ENCODE results near the gene GRIN3A. TPM values are rescaled to one million over a fixed set of nuclear protein-coding genes. Genes with fewer than 3 reads are reported as not detected.

GRIN3A gene
- total RNA-seq, 1 donor from 2014 or later: 0.35 TPM

DNA sequence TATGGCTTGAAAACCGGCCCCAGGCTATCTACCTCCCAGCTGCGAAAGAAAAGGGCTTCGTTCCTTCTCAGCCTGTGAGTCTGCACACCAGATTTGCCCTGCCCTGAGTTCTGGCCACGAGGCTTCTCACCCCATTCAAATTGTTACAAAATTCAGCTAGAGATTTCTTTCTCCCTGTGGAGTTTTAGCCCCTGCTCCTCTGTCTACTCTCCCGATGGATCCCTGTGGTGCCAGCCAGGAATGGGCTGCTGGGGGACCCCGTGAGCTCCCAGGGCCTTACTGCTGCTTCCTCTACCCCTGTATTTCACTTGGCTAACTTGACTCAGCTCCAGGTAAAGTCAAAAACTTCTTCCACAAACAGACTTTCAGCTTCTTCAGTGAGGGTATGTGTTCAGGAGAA is 214.1 kb downstream of the GRIN3A start:
- TF ChIP-seq, protein P1, sequence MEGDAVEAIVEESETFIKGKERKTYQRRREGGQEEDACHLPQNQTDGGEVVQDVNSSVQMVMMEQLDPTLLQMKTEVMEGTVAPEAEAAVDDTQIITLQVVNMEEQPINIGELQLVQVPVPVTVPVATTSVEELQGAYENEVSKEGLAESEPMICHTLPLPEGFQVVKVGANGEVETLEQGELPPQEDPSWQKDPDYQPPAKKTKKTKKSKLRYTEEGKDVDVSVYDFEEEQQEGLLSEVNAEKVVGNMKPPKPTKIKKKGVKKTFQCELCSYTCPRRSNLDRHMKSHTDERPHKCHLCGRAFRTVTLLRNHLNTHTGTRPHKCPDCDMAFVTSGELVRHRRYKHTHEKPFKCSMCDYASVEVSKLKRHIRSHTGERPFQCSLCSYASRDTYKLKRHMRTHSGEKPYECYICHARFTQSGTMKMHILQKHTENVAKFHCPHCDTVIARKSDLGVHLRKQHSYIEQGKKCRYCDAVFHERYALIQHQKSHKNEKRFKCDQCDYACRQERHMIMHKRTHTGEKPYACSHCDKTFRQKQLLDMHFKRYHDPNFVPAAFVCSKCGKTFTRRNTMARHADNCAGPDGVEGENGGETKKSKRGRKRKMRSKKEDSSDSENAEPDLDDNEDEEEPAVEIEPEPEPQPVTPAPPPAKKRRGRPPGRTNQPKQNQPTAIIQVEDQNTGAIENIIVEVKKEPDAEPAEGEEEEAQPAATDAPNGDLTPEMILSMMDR (conservative IDR thresholded peaks at IDR 0.05): no peak
- no peak for DNase-seq (ENCODE audit: low read depth, low spot score)
- H3K4me1 Mint-ChIP-seq: no peaks in the 10 kb centered on the region
- no peak overlapping the region for H3K27ac Mint-ChIP-seq (ENCODE audit: unreplicated experiment)
- no peaks in the 10 kb centered on the region for H3K9me3 Mint-ChIP-seq
- no peak overlapping the region for H3K4me3 Mint-ChIP-seq
- no peaks in the 10 kb centered on the region for H3K36me3 Mint-ChIP-seq (ENCODE audit: low read depth)
- peaks cover 10% of the 10 kb centered on the region for H3K27me3 Mint-ChIP-seq (ENCODE audit: low read depth)

Other genes with a start within 250 kb of the GRIN3A start
- gene RNF20, start 204.8 kb downstream of the GRIN3A start, total RNA-seq: 66.6 and 70.2 TPM in 2 replicates
- not detected in 2 replicates for gene PPP3R2, start 143.7 kb downstream of the GRIN3A start, total RNA-seq

All from neural crest cell (in vitro differentiated cells).